Skin epidermis (tissue), 12 donors: ENCODE data around the gene ZNF142.
A peak's percentile ranks its signal among the peaks of the same experiment; 100 is the strongest.

Source experiments
- H3K27ac ChIP-seq, 21 experiments: fragments of 200-600 bp; sonication (generic) in 11 of 21; one replicate each; pipeline ENCODE4 v1.5.0; 2020; ENCODE audit warnings: mild to moderate bottlenecking in 3 of 21, inconsistent platforms in 2 of 21, moderate library complexity in 2 of 21
- H3K4me3 ChIP-seq, 7 experiments: fragments of 200-600 bp; sonication (generic) in 2 of 7; one replicate each; pipeline ENCODE4 v1.5.0; 2020; ENCODE audit warnings: inconsistent platforms in 2 of 7, mild to moderate bottlenecking in 2 of 7, moderate library complexity in 1 of 7

The ZNF142 gene

DNA sequence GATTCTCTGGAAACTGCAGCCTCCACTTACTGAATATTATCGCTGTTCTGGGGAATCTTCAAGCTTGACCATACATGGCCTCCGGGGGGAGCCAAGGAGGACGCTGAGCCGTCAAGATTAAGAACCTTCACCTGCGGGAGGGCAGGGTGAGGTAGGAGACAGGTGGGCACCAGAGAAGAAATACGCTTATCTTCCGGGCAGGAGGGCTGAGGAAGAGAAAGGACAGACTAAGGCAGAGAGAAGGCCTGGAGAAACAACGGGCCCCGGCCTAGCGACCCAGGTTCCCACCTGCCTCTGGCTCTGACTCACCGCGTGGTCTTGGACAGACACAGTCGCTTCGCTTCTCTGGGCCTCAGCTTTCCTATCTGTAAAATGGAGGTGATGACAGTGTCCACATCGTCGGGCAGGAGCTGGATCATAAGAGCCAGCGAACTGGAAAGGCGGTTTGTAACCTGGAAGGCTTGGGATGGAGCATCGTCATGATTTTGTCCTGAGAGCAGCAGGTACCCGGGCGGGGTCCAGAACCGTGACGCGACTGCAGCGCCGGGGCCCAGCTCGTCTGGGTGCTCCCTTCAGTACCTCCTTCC, 659 bp downstream of the ZNF142 start:
- Histone ChIP-seq H3K27ac (peak overlapping the region in 20 of 21 experiments; percentile 38 to 86 (median 78)), H3K4me3 (peak overlapping the region; percentile 63 to 95 (median 84))

DNA sequence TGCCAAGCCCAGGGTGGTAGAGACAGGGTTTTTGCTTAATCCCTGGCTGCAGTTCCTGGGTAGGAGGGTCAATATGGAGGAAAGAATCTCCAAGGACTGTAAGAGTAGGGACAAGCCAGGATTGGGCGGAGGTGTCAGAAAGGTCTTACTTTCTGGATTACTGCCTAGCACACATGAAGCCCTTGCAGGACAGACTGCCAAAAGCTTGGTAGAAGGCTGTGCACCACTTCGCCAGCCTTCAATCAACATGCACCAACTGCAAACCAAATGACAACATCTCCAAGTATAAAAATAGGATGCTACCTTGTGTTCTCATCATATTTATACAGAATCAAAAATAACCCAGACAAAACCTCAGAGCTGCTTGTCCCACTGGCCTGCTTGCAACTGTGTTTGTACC, 3.7 kb downstream of the ZNF142 start:
- H3K4me3 ChIP-seq: no peak overlapping the region

DNA sequence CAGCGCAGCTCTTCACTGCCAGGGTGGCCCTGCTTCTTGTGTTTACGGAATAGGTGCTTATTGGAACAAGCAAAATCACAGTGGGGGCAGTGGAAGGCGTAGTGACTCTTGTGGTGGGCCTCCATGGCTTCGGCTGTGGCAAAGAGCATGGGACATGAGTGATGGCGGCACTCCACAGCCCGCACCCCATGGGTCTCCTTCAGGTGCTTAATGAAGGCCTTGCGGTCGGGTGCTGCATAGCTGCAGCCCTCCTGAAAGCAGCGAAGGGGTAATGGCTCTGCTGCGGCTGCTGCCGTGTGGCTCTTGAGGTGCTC, 10.7 kb downstream of the ZNF142 start:
- Histone ChIP-seq H3K4me3 (no peak overlapping the region), H3K27ac (no peak overlapping the region)

More for the DNA sequence above, 3.7 kb downstream of the ZNF142 start:
- H3K27ac ChIP-seq: no peak overlapping the region

DNA sequence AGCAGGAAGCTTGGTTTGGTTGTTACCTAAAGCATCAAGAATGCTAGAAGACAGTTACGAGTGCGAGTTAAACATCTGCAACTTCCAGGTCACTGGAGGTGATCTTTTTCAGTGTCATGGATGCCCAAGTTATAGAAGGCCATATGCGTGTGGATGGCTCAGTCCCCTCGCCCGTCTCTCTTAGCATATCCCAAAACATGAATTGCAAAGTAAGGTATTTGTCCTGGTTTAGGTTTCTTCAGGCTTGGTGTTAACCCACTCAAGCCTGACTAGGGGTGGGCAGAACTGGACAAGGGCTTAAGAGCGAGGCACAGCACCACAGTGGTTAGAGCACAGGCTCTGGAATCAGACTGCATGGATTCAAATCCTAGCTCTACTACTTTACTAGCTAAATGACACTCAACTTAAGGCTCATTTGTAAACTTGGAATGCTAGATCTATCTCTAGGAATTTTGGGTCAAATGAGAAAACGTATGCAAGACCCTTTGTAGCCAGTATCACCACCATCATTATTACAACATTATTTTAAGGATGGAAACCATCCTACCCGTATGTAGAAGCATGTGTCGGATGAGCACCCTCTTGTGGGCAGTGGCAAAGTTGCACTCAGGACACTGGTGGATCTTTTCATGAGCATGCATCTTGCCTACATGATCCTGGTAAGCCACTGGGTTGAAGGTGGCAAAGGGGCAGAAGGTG, 11.2 kb downstream of the ZNF142 start:
- H3K27ac ChIP-seq: no peak overlapping the region

DNA sequence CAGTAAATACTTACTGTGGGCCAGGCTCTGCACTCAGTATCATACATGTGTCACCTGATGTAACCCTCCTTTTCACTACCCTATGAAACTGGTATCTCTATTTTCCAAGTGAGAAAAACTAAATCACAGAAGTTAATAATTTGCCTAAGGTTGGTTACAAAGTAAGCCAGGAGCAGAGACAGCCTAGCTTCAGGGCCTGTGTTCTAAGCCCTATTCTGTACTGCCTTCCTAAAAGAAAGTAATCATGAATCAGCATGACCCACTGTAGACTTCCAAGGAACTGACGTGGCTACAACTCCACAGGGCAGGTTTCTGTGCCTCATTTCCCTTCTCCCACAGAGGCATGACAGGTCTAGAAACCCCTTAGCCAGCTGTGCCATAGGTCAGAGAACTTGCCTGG, 14.3 kb downstream of the ZNF142 start:
- Histone ChIP-seq H3K4me3 (no peak overlapping the region), H3K27ac (no peak overlapping the region)

More for the DNA sequence above, 11.2 kb downstream of the ZNF142 start:
- no peak overlapping the region for H3K4me3 ChIP-seq

DNA sequence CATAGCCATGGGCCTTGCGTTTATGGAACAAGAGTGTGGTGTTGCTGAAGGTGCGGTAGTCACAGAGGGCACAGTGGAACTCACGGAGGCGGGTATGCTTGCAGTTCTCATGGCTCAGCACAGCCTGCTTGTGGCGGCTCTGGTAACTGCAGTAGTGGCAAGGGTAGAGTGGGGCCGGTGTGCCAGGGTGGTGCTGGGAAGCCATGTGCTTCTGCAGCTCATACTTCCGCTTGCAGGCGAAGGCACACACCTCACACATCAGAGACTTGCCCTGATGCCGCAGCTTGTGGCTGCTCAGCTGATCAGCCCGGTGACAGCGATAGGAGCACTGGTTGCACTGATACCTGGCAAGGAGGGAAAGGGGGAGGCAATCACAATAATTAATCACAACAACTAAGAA, 14.7 kb downstream of the ZNF142 start:
- no peak overlapping the region for H3K27ac ChIP-seq
- H3K4me3 ChIP-seq: no peak overlapping the region

DNA sequence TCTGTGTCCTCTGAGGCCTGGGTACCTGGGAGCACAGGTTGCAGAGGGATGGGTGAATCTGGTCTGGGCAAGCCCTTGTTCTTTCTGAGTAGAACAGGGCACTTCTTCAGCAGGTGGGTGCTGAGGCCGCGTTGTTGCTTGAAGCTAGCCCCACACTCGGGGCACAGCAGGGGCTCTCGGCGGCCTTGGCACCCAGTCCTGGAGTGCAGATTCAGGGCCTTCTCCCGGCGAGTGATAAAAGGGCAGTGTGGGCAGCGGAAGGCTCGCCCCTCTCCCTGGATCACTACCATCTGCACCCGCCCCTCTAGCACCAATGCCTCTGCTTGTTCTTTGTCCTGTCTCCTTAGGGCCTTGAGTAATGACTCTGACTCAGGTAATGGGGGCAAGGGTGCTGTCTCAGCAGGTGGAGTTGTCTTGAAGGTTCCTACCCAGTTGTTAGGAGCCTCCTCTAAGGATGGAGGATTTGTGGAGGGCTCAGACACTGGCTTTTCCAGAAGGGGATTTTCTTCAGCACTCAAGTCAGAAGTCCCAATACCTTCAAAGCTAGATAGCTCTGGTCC, 15.6 kb downstream of the ZNF142 start:
- H3K27ac ChIP-seq: no peak overlapping the region

DNA sequence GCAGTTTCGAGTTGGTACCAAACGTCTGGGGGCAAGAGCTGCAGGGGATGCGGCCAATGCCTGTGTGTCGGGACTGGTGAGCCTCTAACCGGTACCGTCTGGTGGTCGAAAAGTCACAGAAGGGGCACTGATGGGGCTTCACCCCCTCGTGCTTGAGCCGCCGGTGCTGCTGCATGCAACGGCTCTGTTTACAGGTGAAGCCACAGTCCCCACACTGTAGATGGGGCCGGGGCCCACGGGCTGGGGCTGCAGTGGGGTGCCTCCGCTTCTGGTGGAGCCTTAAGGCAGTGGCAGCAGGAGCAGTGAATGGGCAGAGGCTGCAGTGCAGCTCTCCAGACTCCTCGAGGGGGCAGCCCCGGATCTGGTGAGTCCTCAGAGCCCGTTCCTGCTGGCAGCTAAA, 16.6 kb downstream of the ZNF142 start:
- Histone ChIP-seq H3K27ac (no peak overlapping the region), H3K4me3 (no peak overlapping the region)

More for the DNA sequence above, 15.6 kb downstream of the ZNF142 start:
- H3K4me3 ChIP-seq: no peak overlapping the region

DNA sequence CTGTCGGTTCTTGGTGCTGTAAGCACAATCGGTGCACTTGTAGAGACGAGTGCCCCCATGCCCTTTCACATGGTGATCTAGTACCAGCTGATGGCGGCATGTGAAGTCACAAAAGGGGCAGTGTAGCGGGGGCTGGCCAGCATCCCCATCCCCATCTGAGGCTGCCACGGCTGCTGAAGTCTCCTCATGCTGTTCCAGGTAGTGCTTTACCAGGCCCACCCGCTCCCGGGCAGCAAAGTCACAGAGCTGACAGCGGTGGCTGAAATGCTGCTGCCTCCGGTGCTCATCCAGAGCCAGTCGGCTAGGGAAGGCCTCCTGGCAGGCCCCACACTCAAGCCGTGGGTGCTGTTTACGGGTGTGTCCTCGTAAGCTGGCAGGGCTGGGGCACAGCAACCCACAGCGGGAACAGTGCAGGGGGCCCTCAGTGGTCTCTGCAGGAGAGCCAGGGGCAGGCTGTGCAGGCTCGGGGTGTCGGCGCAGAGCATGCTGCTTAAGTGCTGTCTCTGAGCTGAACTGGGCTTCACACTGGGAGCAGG, 17.2 kb downstream of the ZNF142 start:
- Histone ChIP-seq H3K4me3 (no peak overlapping the region), H3K27ac (no peak overlapping the region)

DNA sequence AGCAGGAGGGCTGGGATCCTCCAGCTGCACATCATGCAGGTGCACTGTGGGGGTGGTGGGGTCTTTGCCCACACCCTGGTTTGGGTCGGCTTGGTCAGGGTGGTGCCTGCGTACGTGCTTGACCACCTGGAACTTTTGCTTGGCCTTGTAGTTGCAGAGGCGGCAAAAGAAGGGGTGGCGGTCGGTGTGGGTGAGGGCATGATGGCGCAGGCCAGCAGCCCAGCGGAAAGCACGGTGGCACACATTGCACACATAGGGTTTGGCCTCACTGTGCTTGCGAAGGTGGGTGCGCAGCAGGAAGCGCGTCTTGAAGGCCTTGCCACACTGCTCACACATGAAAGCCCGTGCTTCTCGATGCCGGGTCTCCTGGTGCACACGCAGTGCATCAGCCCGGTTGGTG, 21.1 kb downstream of the ZNF142 start:
- H3K4me3 ChIP-seq: no peak overlapping the region
- no peak overlapping the region for H3K27ac ChIP-seq

DNA sequence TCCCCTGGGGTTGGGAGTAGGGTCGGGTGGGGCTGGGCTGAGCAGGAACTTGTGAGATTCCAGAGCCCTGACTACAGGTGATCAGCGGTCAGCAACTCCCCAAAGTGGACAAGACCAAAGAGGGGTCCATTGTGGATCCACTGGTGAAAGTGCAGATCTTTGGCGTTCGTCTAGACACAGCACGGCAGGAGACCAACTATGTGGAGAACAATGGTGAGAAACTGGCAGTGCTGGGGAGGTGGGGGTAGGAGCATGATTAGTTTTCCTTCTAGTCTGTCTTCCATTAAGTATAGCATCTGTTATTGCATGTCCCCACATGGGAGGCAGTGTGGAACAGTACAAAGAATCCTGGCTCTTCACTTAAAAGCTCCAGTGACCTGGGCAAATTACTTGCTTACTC, 23.7 kb downstream of the ZNF142 start:
- no peak overlapping the region for H3K27ac ChIP-seq
- no peak overlapping the region for H3K4me3 ChIP-seq

DNA sequence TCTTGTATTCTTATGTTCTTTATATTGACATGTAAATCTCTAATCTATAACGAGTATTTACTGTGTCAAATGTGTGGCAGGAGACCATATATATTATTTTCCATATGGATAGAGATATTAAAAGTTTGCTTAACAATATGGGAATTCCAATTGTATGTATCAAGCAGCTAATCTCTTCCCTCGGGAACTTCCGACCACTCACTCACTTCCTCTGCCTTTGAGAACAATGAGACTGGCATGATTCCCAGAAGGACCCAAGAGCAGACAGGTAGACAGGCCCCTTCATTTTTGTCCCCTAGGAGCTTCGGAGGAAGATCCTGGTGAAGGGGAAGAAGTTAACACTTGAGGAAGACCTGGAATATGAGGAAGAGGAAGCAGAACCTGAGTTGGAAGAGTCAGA, 27.6 kb downstream of the ZNF142 start:
- no peak overlapping the region for H3K27ac ChIP-seq

DNA sequence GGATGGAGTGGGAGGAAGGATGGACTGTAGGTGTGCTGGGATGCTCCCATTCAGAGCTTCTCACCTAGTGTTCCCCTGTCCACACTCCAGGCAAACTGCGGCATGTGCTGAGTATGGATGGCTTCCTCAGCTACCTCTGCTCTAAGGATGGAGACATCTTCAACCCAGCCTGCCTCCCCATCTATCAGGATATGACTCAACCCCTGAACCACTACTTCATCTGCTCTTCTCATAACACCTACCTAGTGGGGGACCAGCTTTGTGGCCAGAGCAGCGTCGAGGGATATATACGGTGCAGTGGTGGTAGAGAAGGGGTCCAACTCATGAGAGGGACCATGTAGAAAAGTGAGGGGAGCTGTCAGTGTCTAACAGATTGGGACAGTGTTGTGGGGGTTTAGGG, 31.5 kb downstream of the ZNF142 start:
- H3K27ac ChIP-seq: no peak overlapping the region
- no peak overlapping the region for H3K4me3 ChIP-seq

More for the DNA sequence above, 27.6 kb downstream of the ZNF142 start:
- H3K4me3 ChIP-seq: no peak overlapping the region

DNA sequence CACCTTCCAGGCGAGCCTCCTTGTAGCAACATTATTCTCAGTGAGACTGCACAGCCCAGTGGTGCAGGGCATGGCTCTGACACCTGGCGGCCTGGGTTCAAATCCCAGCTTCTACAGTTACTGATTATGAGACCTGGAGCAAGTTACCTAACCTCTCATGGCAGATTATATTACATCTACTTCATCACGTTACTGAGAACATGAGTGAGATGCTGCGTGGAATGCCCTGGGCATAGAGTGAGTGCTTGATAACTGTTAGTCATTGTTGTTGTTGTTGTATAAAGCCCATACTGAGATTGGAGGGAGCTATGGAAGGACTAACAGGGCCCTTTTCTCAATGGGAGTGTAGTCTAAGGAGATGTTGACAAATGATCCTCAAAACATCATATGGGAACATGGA, 33.1 kb downstream of the ZNF142 start:
- Histone ChIP-seq H3K27ac (no peak overlapping the region), H3K4me3 (no peak overlapping the region)

DNA sequence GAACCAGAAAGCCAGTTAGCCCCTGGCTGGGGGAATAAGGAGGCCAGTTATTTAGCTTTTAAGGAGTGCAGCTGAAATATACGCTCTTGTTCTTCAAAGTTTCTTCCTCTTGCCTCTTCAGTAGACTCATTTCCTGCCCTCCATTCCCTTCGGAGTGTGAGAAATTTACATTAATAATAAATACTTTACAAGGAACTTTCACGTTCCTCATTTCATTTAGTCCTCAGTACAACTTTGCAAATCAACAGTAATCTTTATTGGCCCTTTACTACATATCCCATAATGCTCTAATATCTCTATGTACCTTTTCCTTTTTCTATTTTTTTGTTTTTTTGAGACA, 36.1 kb downstream of the ZNF142 start:
- H3K4me3 ChIP-seq: no peak overlapping the region

DNA sequence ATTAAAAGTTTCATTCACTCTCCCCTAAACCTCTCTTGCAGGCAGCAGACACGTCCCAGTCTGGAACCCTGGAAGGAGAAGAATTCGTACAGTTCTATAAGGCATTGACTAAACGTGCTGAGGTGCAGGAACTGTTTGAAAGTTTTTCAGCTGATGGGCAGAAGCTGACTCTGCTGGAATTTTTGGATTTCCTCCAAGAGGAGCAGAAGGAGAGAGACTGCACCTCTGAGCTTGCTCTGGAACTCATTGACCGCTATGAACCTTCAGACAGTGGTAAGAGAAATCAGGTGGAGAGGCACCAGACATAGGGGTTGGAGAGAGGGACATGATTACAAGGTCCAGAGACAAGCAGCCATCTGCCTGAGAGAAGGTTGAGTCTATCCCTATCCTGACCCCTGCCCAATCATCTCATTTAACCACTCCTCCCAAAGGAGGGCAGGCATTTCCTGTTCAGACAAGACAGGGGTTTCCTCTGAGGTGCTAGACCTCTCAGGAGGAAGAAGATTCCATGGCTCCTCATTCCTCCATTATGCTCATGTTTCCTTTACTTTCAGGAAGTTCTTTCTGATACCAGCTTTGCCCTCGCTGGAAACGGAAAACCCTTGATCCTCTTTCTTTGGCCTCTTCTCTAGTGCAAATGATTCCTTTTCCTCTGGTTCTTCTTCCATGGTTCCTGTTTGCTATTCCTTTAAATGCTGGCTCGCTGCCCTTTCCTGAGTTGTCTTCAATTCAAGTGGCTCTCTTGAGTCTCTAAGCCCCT, 36.6 kb downstream of the ZNF142 start:
- no peak overlapping the region for H3K4me3 ChIP-seq
- H3K27ac ChIP-seq: no peak overlapping the region

More for the DNA sequence above, 36.1 kb downstream of the ZNF142 start:
- no peak overlapping the region for H3K27ac ChIP-seq

DNA sequence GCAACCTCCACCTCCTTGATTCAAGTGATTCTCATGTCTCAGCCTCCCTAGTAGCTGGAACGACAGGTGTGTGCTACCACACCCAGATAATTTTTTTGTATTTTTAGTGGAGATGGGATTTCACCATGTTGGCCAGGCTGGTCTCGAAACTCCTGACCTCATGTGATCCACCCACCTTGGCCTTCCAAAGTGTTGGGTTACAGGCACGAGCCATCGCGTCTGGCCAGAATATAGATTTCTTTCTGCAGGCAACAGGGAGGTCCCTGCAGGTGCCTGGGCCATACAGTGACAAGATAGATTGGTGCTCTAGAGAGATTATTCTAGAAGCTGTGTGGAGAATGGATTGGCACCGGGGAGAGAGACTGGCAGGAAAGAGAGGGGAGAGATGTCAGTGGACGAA, 38.4 kb downstream of the ZNF142 start:
- Histone ChIP-seq H3K4me3 (no peak overlapping the region), H3K27ac (no peak overlapping the region)

DNA sequence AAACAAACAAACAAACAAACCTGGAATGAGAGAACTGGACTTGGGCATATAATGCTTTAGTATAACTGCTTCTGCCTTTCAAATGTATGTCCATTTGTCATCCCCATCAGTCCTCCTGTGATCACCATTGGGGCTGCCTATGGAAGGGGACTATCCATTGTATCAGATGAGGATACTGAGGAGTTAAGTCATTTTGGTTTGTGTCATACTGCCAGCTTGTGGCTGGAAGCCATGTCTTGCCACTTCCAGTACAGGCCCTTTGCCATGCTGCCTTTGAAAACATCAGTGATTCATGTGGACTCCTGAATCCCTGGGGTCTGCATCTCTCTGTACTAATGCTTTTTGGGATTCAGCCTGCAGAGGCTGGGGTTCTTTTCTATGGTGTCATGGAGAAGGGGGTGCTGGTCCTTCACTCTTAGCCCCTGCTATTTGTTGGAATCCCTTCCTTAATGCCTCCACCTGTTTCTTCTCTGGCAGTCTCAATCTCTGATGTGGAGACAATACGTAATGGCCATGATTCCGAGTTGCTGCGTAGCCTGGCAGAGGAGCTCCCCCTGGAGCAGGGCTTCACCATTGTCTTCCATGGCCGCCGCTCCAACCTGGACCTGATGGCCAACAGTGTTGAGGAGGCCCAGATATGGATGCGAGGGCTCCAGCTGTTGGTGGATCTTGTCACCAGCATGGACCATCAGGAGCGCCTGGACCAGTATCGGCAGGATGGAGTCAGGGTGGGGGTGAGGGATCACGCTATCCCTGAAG, 41.1 kb downstream of the ZNF142 start:
- H3K4me3 ChIP-seq: no peak overlapping the region
- H3K27ac ChIP-seq: no peak overlapping the region

DNA sequence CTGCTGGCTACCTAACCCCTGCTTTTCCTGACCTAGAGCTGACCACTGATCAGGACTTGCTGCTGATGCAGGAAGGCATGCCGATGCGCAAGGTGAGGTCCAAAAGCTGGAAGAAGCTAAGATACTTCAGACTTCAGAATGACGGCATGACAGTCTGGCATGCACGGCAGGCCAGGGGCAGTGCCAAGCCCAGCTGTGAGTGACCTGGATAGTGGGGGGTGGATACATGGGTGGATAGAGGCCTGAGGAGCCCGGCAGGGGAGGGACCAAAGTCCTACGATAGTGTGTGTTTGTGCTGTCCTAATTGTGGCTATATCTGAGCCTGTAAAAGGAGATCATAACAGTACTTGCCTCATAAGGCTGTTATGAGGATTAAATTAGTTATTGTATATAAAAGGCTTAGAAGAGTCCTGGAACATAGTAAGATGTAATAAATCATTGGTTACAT, 43.5 kb downstream of the ZNF142 start:
- Histone ChIP-seq H3K27ac (no peak overlapping the region), H3K4me3 (no peak overlapping the region)
